SU-DHL-6 (cell line): ENCODE results near the gene FGF6.
"Not testable (repeated sequence)": the region's sequence is repeated elsewhere in the genome, so short reads cannot be mapped to it uniquely, and the experiment has no call there.

Source experiments
- H2AFZ ChIP-seq: fragments of 200-600 bp; sonication (generic); 2 replicates; pipeline ENCODE4 v1.6.1; 2014; ENCODE audit warnings: low read depth, mild to moderate bottlenecking, moderate library complexity, mixed read lengths, antibody characterized with exemption, low read length; ENCODE audit not compliant: severe bottlenecking
- H3F3A ChIP-seq: fragments of 200-600 bp; shearing (Covaris generic); 2 replicates; pipeline ENCODE4 v1.6.0; 2016; ENCODE audit warnings: antibody characterized with exemption, mild to moderate bottlenecking; ENCODE audit not compliant: insufficient read depth
- H3K27ac ChIP-seq: fragments of 200-600 bp; sonication (generic); 2 replicates; pipeline ENCODE4 v1.5.1; 2016; ENCODE audit warnings: low read depth, mild to moderate bottlenecking, low read length, moderate library complexity, mixed read lengths
- H3K27me3 ChIP-seq: fragments of 200-600 bp; sonication (generic), shearing (Covaris generic); 2 replicates; pipeline ENCODE4 v1.6.0; 2014; ENCODE audit warnings: mild to moderate bottlenecking, low read length
- H3K36me3 ChIP-seq: fragments of 200-600 bp; sonication (generic); 2 replicates; pipeline ENCODE4 v1.6.1; 2014; ENCODE audit warnings: mild to moderate bottlenecking, low read length, mixed read lengths
- H3K4me2 ChIP-seq: fragments of 300-600, 200-600 bp; shearing (Covaris generic), sonication (generic); 2 replicates; pipeline ENCODE4 v1.6.0; 2014; ENCODE audit warnings: low read length, low read depth, mild to moderate bottlenecking; ENCODE audit not compliant: poor library complexity, severe bottlenecking
- H3K4me3 ChIP-seq: fragments of 200-600 bp; sonication (generic); 2 replicates; pipeline ENCODE4 v1.5.1; 2014; ENCODE audit warnings: antibody characterized with exemption, low read length, mild to moderate bottlenecking, mixed read lengths; ENCODE audit not compliant: insufficient read depth, poor library complexity, severe bottlenecking
- H3K79me2 ChIP-seq: fragments of 200-600 bp; sonication (generic); 2 replicates; pipeline ENCODE4 v1.6.1; 2014; ENCODE audit warnings: mild to moderate bottlenecking, low read length, moderate library complexity; ENCODE audit not compliant: insufficient read depth
- H3K9ac ChIP-seq: fragments of 200-600 bp; sonication (generic); 2 replicates; pipeline ENCODE4 v1.7.0; 2014; ENCODE audit warnings: mild to moderate bottlenecking, low read length
- H3K9me2 ChIP-seq: fragments of 200-600 bp; sonication (generic); replicated peaks from 2 replicates; pipeline ENCODE4 v1.6.1; 2014; ENCODE audit warnings: low read length; ENCODE audit not compliant: insufficient read depth
- H3K9me3 ChIP-seq: fragments of 200-600 bp; sonication (generic); 2 replicates; pipeline ENCODE4 v1.6.1; 2014; ENCODE audit warnings: low read length, mixed read lengths; ENCODE audit not compliant: insufficient read depth
- H4K20me1 ChIP-seq: fragments of 200-600 bp; sonication (generic); 2 replicates; pipeline ENCODE4 v1.6.1; 2014; ENCODE audit warnings: low read depth, mild to moderate bottlenecking, antibody characterized with exemption, low read length, moderate library complexity, mixed read lengths
- EZH2phosphoT487 ChIP-seq: fragments of 200-600 bp; sonication (generic), shearing (Covaris generic); conservative IDR thresholded peaks from 2 replicates; pipeline ENCODE4 v1.6.1; 2018; ENCODE audit warnings: mild to moderate bottlenecking, antibody characterized with exemption, low read length, moderate library complexity, mixed read lengths
- TF ChIP-seq, protein P1 (sequence below): fragments of 200-600 bp; sonication (generic); IDR thresholded peaks from one replicate; pipeline ENCODE4 v1.5.1; 2017; ENCODE audit warnings: antibody characterized with exemption, mild to moderate bottlenecking, low read length, moderate library complexity; ENCODE audit not compliant: insufficient read depth, poor library complexity, severe bottlenecking

FGF6 gene

DNA sequence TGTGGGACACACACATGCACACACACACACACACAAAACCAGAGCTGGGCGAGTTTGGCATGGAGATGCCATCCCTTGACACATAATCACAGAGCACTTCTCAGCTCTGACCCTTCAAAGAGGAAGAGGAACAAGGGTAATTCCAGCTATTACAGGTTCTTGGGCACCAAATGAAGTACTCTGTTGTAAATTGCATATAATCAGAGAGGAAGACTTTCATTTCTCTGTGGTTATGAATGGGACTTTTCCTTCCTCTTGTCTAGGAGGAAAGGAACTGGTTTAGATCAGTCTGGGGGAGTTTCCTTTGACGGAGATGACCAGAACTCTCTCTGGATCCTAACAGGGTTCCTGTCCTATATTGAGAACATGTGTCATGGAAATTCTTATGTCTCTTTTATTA, 26.4 kb upstream of the FGF6 start:
- Histone ChIP-seq H3K9ac (no peak overlapping the region), H3K36me3 (no peaks in the 10 kb centered on the region), H3K27ac (no peak overlapping the region), H3K4me3 (no peak overlapping the region), H3F3A (no peaks in the 10 kb centered on the region), H3K79me2 (no peaks in the 10 kb centered on the region), H3K9me2 (no peaks in the 10 kb centered on the region), H4K20me1 (no peaks in the 10 kb centered on the region), H3K4me2 (no peak overlapping the region), H3K9me3 (no peaks in the 10 kb centered on the region), H2AFZ (no peak overlapping the region), H3K27me3 (no peaks in the 10 kb centered on the region)
- TF ChIP-seq EZH2phosphoT487 = no peak
- TF ChIP-seq, protein P1, sequence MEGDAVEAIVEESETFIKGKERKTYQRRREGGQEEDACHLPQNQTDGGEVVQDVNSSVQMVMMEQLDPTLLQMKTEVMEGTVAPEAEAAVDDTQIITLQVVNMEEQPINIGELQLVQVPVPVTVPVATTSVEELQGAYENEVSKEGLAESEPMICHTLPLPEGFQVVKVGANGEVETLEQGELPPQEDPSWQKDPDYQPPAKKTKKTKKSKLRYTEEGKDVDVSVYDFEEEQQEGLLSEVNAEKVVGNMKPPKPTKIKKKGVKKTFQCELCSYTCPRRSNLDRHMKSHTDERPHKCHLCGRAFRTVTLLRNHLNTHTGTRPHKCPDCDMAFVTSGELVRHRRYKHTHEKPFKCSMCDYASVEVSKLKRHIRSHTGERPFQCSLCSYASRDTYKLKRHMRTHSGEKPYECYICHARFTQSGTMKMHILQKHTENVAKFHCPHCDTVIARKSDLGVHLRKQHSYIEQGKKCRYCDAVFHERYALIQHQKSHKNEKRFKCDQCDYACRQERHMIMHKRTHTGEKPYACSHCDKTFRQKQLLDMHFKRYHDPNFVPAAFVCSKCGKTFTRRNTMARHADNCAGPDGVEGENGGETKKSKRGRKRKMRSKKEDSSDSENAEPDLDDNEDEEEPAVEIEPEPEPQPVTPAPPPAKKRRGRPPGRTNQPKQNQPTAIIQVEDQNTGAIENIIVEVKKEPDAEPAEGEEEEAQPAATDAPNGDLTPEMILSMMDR = no peak

DNA sequence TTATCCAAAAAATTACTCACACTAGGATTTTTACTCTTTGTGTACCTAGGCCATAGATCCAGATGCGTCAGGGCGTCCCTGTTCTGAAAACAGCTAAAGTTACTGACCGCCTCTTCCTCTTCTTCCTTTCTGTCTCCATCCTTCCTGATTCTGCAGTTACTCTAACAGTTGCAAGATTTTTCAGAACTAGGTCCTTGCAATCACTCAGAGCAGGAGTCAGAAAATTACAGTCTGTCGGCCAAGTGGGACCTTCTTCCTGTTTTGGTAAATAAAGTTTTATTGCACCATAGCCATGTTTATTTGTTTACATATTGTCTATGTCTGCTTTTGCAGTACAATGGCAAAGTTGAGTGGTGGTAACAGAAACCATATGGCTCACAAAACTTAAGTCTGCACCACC, 25.6 kb upstream of the FGF6 start:
- no peak overlapping the region for H2AFZ ChIP-seq
- H3K9ac ChIP-seq = no peak overlapping the region
- no peaks in the 10 kb centered on the region for H3K27me3 ChIP-seq
- no peak overlapping the region for H3K4me3 ChIP-seq
- no peak overlapping the region for H3K27ac ChIP-seq
- no peak for TF ChIP-seq EZH2phosphoT487
- TF ChIP-seq, protein P1 = no peak
- no peaks in the 10 kb centered on the region for H3K9me3 ChIP-seq
- H4K20me1 ChIP-seq = no peaks in the 10 kb centered on the region
- H3K4me2 ChIP-seq = no peak overlapping the region
- H3K36me3 ChIP-seq = no peaks in the 10 kb centered on the region
- H3K9me2 ChIP-seq = no peaks in the 10 kb centered on the region
- no peaks in the 10 kb centered on the region for H3F3A ChIP-seq
- H3K79me2 ChIP-seq = no peaks in the 10 kb centered on the region

DNA sequence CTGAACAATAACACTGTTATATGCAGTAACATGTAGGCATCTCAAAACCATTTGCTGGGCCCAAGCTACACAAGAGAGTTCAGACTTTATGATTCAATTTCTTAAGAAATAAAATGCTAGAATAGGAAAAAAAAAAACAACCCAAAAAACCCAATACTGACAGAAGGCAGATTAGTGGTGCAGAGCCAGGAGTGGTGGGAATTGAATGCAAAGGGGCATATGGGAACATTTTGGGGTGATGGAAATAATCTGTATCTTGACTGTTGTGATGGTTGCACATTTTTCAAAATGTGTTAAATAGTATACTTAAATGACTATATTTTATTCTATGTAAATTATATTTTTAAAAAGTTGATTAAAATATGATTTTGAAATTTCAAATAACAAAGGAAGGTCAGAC, 23.4 kb upstream of the FGF6 start:
- no peaks in the 10 kb centered on the region for H3K9me3 ChIP-seq
- H3K4me2 ChIP-seq = no peak overlapping the region
- H3K79me2 ChIP-seq = no peaks in the 10 kb centered on the region
- H3K4me3 ChIP-seq = no peak overlapping the region
- no peak overlapping the region for H3K27ac ChIP-seq
- no peaks in the 10 kb centered on the region for H3K27me3 ChIP-seq
- H3F3A ChIP-seq = no peaks in the 10 kb centered on the region
- H2AFZ ChIP-seq = no peak overlapping the region
- no peaks in the 10 kb centered on the region for H4K20me1 ChIP-seq
- H3K36me3 ChIP-seq = no peaks in the 10 kb centered on the region
- TF ChIP-seq EZH2phosphoT487 = no peak
- TF ChIP-seq, protein P1 = no peak
- no peak overlapping the region for H3K9ac ChIP-seq
- no peaks in the 10 kb centered on the region for H3K9me2 ChIP-seq

DNA sequence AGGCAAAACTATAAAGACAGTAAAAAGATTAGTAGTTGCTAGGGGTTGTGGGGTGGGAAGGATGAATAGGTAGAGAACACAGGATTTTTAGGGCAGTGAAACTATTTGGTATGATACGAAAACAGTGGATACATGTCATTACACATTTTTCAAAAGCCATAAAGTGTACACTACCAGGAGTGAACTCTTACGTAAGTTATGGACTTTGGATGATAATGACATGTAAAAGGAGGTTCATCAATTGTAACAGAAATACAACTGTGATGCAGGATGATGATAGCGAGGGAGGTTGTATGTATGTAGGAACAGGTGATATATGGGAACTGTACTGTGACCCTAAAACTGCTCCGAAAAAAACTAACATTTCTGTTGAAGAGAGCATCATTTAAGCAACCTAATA, 15.1 kb upstream of the FGF6 start:
- Histone ChIP-seq H3K27ac (no peak overlapping the region), H3K4me3 (no peak overlapping the region), H3K79me2 (no peaks in the 10 kb centered on the region), H3K36me3 (no peaks in the 10 kb centered on the region), H3K4me2 (no peak overlapping the region), H4K20me1 (no peaks in the 10 kb centered on the region), H3K9me2 (no peaks in the 10 kb centered on the region), H3K9ac (no peak overlapping the region), H2AFZ (no peak overlapping the region), H3K27me3 (no peaks in the 10 kb centered on the region), H3F3A (no peaks in the 10 kb centered on the region), H3K9me3 (no peaks in the 10 kb centered on the region)
- TF ChIP-seq EZH2phosphoT487 = no peak
- TF ChIP-seq, protein P1 = no peak

DNA sequence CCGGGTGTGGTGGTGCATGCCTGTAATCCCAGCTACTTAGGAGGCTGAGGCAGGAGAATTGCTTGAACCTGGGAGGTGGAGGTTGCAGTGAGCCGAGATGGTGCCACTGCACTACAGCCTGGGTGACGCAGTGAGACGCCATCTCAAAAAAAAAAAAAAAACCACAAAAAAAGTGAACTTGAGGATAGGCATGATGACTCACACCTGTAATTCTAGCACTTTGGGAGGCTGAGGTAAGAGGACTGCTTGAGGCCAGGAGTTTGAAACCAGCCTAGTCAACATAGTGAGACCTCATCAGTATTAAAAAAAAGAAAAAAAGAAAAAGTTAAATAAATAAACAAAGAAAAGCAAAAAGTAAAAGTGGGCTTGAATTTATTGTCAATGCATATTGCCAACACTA, 10.2 kb upstream of the FGF6 start:
- H3F3A ChIP-seq, H3K36me3 ChIP-seq, H3K9me2 ChIP-seq, H3K4me2 ChIP-seq, H4K20me1 ChIP-seq, H2AFZ ChIP-seq, H3K79me2 ChIP-seq, H3K27me3 ChIP-seq, H3K4me3 ChIP-seq, H3K9ac ChIP-seq, H3K27ac ChIP-seq, H3K9me3 ChIP-seq: not testable (repeated sequence)
